HG03196 (cell line): ENCODE data around the gene CEP192.
"Not testable (repeated sequence)": the region's sequence is repeated elsewhere in the genome, so short reads cannot be mapped to it uniquely, and the experiment has no call there.

Experiments
- ATAC-seq: cut with Tn5 transposase; IDR thresholded peaks from one replicate; pipeline ENCODE4 v1.9.1; 2021; ENCODE audit not compliant: unreplicated experiment

Gene CEP192, protein sequence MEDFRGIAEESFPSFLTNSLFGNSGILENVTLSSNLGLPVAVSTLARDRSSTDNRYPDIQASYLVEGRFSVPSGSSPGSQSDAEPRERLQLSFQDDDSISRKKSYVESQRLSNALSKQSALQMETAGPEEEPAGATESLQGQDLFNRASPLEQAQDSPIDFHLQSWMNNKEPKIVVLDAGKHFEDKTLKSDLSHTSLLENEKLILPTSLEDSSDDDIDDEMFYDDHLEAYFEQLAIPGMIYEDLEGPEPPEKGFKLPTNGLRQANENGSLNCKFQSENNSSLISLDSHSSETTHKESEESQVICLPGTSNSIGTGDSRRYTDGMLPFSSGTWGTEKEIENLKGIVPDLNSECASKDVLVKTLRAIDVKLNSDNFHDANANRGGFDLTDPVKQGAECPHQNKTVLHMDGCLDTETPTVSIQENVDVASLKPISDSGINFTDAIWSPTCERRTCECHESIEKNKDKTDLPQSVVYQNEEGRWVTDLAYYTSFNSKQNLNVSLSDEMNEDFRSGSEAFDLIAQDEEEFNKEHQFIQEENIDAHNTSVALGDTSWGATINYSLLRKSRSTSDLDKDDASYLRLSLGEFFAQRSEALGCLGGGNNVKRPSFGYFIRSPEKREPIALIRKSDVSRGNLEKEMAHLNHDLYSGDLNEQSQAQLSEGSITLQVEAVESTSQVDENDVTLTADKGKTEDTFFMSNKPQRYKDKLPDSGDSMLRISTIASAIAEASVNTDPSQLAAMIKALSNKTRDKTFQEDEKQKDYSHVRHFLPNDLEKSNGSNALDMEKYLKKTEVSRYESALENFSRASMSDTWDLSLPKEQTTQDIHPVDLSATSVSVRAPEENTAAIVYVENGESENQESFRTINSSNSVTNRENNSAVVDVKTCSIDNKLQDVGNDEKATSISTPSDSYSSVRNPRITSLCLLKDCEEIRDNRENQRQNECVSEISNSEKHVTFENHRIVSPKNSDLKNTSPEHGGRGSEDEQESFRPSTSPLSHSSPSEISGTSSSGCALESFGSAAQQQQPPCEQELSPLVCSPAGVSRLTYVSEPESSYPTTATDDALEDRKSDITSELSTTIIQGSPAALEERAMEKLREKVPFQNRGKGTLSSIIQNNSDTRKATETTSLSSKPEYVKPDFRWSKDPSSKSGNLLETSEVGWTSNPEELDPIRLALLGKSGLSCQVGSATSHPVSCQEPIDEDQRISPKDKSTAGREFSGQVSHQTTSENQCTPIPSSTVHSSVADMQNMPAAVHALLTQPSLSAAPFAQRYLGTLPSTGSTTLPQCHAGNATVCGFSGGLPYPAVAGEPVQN (N-terminal part only)

DNA sequence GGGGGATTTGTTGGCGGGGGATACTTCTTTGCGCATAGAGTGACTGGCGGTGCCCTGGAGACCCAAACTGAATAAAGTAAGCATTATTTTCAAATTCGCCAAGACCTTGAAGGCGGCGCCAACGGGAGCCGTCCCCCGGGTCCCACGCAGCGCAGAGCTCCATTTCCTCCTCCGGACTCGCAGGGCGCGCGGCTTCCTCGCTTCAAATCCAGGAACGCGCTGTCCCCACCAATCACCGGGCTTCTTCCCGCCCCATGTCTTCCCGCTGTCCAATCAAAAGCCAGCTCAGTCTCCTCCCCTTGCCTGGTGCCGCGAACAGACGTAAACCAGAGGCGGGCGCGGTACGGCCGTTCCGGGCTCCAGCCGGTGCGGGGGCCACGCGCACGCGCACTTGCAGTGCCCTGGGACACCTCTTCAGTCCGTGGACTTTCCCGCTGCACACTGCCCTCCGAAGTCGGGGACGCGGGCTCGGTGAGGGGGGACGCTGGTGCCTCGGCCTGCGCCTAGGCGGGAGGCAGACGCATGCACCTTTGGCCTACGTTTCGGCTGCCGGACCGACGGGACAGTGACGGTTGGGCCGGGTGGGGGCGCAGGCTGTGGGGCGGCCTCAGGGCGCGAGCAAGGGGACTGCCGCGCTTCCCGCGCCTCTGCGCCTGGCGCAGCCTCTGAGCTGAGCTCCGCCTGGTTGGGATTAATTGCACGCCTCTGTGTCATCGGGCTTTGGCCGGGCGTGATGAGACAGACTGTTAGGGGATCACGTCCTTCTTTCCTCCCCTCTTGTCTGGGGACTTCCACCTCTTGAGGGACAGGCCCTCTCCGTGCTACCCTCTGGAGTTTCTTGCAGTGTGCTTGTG is at the start of gene CEP192:
TSS of gene CEP192 (plus strand) at position 396 of the 854 bp plus-strand sequence. CDS start 8,063 bp downstream, outside the sequence.
- ATAC-seq, result peak; percentile 79

DNA sequence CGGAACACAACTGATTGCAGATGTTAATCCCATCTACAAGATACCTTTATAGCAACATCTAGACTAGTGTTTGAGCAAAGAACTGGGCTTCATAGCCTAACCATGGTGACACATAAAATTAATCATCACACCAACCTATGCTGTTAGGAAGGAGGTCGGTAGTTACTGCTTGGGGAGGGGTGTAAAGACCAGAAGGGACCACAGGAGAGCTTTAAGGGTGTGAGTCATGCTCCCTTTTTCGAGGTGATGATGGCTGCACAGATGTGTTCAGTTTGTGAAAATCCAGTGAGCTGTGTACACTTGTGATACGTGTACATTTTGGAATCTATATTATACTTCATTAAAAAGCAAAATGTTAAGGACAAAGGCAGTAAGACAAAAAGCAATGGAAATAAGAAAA is 47.9 kb upstream of the CEP192 start:
- no peak for ATAC-seq

DNA sequence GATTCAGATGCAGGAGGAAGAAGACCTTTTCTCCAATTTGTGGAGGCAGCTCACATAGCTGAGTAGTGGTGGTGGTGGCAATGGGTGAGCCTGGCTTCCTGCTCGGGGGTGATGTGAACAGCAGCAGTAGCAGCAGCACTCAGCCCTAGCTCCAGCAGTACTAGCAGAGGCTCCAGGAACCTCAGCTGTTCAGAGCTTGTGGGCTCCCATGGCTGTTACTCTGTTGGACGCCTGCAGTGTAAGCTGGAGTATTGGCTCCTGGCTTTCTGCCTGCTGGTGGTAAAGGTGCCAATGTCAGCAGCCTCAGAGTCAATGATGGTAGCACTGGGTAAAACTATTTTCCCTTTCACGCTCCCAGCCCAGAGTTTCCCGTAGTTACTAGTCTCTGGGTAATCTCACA is 46.5 kb upstream of the CEP192 start:
- ATAC-seq, result no peak

DNA sequence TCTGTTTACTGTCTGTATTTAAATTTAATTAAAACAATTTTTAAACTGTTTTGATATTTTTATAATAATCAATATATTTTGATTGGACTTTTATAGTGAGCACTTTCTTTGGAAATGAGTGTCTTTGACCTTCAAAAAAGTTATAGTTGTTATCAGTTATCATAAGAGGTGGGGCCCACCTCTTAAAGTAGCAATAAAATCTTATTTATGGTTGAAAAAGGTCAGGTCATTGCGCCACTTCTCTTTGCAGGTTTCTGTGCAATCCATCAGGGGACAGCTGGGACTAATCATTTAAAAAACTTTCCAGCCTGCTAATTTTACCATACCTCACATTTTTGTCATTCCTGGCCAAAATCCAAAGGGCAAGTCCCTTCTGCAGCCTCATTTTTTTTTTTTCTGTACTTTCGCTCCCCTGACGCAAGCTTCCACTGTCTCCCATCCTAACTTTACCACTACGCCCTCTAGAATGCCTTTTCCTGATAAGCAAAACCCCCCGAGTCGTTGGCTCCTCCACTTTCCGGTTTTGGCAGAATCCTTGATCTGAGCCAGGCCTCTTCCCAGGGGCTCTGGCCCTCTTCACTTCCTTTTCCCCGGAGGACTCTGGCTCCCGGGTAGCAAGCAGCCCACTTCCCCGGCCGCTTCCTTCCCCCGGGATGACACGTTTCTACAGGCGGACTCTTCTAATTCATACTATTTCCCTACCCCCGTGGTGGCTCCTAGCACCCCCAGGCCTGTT is 44.4 kb upstream of the CEP192 start:
- no peak for ATAC-seq

DNA sequence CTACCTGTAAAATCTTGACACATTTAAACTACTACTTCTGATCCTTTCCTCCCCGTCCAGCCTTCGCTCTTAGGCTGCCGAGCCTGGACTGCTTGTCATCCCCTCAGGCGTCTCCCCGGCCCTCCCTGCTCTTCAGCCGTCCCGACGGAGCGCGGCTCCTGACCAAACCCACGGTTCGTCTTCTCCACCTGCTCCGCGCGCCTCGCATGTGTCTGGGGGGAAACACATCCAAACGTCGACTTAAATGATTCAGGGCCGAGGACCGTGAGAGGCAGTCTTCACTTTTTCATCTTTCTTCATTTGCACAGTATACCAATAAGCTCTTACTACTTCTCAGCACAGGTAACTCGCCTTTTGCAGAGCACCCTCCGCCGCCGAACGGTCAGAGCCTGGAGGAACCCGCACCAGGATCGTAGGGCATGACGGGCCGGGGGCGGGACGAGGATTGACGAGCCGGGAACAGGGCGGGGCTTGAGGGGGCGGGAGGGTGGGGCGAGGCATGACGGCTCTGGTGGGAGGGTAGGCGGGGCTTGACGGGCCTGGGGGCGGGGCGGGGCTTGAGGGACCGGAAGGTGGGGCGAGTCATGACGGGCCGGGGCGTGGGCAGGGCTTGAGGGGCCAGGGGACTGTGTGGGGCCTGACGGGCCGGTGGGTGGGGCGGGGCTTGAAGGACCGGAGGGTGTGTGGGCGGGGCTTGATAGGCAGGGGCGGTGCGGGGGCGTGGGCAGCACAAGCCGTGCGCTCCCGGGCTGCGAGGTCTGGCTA is 43.7 kb upstream of the CEP192 start, which contains the start of gene SEH1L:
TSS of gene SEH1L (plus strand) at position 727 of the 765 bp plus-strand sequence. CDS start 111 bp downstream, outside the sequence.
- peak; percentile 70 for ATAC-seq

DNA sequence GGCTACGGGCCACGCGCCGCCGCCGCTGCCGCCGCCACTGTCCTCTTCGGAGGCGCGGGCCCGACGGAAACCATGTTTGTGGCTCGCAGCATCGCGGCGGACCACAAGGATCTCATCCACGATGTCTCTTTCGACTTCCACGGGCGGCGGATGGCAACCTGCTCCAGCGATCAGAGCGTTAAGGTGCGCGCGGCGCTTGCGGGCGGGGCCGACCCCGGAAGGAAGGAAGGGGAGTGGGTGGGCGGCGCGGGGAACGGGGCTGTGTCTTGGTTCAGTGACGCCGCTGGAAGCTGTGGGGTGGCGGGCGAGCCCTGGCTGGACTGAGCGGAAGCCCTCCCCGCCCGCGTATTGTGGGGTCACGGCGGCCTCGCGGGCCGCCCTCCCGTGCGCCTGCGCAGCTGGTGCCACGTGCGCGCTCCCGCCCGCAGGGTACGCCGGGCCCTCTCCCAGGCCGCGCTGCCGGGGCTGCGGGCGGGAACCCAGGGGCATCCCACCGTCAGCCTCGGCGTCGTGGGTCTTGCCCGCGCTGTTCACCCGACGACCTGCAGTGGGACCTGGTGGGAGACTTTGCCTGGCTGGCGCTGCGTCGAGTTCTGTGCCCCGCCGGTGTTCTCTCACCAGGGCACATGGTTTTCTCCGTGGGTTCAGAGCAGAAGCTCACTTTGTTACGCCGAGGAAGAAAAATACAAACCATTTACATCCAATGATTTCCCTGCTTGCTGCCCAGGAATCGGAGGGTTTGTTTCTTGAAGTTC is 42.9 kb upstream of the CEP192 start:
- ATAC-seq, result peak; percentile 71

DNA sequence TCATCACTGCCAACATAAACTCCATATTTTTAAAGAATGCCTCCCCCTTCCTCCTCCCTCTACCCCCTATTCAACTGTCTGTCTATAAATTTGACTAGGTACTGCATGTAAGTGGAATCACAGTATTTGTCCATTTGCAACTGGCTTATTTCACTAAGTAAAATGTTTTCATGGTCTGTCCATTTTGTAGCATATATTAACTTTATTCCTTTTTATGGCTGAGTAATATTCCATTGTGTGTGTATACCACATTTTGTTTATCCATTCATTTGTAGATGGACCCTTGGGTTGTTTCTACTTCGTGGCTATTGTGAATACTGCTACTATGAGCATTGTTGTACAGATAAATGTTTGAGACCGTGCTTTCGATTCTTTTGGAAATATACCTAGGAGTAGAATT is 32.7 kb upstream of the CEP192 start:
- no peak for ATAC-seq

DNA sequence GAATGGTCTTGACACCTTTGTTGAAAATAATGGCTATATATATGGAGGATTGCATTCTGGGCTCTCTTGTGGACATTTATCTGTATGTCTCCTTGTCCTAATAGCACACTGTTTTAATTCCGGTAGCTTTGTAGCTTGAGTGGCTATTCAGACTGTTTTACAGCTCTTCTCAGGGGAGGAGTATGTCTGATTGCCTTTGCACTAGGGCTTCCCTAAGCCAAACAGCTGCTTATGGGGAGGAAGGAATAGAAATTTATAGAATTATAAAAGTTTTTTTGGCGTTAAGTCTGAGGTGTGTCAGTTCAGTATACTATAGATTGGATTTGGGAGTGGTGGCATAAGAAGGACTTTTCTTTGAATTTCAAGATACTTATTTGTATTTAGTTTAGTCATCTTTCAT is 30.8 kb upstream of the CEP192 start:
- no peak for ATAC-seq

DNA sequence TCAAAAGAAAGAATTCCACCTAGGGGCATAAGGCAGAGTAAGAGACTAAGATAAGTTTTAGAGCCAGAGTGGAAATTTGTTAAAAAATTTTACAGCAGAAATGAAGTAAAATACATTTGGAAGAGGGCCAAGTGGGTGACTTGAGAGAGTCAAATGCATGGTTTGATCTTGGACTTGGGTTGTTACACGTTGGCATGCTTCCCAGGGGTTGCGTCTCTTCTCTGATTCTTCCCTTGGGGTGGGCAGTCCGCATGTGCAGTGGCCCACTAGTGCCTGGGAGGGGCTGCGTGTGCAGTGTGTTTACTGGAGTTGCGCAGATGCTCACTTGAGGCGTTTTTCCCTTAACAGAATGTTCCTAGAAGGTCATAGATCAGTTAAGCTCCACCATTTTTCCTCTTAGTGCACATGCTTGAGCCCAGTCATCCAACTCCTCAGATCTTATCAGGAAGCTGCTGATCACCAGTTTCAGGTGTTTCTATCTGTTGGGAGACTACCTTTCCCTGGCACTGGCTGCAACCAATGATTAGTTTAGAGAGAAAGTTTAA is 30.2 kb upstream of the CEP192 start:
- ATAC-seq, result no peak

DNA sequence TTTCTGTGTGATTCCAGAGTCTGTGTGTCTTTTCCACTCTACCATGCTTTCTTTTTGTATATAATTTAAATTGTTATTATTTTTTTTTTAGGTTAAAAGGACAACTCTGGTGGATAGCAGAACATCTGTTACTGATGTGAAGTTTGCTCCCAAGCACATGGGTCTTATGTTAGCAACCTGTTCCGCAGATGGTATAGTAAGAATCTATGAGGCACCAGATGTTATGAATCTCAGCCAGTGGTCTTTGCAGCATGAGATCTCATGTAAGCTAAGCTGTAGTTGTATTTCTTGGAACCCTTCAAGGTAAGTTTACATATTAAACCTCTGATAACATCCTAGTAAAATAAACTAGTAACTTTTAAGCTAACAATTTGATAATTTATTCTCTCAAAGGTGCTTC is 28.1 kb upstream of the CEP192 start:
- no peak for ATAC-seq

DNA sequence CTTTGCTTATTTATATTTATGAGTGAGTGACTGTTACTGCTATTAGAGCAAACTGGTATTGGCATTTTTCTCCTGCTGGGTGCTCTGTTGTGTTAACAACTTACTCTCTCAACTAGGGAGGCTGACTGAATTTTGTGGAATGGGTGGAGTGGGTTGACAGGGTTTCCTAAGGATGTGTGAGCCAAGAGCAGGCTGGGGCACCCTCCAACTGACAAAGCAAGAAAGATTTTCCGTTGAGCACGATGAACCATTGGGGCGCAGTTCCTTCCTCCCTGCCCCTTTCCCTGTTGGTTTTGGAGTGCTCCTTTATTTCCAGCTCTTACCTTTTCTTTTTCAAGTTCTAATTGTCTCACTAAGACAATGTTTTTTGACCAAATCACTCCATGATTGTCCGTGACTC is 23.0 kb upstream of the CEP192 start:
- no peak for ATAC-seq

DNA sequence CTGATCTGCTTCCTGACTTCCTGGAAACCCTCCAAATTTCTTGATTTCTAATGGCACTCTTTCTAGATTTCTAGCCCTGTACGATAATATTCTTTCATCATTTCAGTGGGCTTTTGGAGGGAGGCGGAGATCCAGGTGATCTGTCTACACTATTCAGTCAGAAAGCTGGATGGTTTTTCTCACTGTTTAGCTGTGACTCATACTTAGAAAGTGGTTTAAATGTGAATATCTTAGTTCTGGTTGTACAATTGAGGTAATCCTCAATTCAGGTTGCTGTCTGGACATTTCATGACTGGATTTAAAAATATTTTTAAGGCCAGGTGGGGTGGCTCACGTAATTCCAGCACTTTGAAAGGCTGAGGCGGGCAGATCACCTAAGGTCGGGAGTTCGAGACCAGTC is 22.5 kb upstream of the CEP192 start:
- ATAC-seq, result no peak

DNA sequence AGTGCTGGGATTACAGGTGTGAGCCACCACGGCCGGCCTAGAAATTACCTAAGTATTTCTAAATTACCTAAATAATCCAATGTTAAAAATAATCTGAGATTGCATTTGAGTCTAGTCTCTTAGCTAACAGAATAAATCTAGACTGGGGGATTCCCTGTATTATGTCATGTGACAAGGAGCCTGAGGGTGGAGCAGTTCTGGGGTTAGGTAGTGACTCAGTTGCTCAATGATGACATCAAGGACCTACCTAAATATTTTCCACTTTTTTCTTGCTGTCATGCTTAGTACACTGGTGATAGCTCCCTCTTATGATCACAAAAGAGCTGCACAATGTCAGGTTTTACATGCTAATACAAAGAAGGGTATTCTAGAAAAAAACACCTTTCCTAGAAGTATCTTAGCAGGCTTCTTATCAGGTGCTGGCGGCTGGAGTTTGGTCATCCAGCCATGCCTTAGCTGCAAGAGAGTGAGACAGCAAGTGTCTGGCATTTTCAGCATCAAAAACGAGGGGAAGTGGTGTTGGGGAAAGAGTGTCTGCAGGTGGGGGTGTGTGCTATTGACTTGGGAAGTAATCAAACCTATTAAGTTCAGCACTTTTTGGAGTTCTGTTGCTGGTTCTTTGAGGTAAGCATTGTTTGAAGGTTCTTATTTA is 17.5 kb upstream of the CEP192 start:
- ATAC-seq, result no peak

DNA sequence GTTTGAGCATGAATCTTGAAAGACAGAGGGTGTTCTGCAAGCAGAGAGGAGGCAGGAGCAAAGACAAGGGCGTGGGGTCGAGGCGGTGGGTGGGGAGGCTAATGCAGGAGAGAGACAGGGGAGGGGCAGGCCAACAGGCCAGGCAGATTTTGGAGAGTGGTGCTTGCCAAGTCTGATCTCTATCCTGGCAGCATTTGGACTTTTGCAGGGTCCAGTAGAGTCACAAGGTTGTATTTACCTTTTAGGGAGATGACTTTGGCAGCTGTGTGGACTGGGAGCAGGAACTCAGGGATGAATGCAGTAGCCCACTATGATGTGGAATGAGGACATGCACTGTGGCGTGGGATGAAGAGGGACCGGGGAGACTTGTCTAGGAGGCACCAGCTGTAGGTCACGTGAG is 15.7 kb upstream of the CEP192 start:
- no peak for ATAC-seq

DNA sequence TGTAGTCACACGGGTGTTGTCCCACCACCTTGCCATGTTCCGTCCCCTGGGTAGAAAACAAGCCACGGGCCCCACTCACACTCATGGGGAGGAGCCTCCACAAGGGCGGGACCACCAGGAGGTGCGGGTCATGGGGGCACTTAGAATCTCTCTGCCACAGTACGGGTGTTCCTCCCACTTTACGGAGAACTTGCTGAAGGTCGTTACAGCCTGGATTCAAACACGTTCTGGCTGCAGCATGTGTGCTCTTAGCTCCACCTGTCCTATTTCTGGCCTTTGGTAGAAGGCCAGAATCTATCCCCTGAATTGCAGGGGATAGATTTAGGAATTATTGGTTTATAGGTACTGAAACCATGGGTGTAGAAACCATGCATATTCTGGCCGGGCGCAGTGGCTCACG is 14.9 kb upstream of the CEP192 start:
- ATAC-seq, result no peak

DNA sequence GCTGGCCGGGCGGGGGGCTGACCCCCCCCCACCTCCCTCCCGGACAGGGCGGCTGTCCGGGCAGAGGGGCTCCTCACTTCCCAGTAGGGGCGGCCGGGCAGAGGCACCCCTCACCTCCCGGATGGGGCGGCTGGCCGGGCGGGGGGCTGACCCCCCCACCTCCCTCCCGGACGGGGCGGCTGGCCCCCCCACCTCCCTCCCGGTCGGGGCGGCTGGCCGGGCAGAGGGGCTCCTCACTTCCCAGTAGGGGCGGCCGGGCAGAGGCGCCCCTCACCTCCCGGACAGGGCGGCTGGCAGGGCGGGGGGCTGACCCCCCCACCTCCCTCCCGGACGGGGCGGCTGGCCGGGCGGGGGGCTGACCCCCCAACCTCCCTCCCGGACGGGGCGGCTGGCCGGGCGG is 11.1 kb upstream of the CEP192 start:
- not testable (repeated sequence) for ATAC-seq
